ENCODE measurements around the gene STK25. TPM values are rescaled to one million over a fixed set of nuclear protein-coding genes. Genes with fewer than 3 reads are reported as not detected.

Gene STK25
- total RNA-seq (100 to 1,000 TPM in 1 of 10 donors, 10 to 100 TPM in 9; 66.1 to 104 (median 81.9) TPM), polyA plus RNA-seq (100 to 1,000 TPM; 129 to 147 TPM)
- long read RNA-seq, donor 1, full-length matches to known transcripts: 139 of 218 reads
- long read RNA-seq, donor 1, partial matches to known transcripts: 38 of 218 reads
- long read RNA-seq, donor 1, other reads (novel, unspliced or antisense): 41 of 218 reads
- long read RNA-seq, donor 2, full-length matches to known transcripts: 107 of 177 reads
- long read RNA-seq, donor 2, partial matches to known transcripts: 41 of 177 reads
- long read RNA-seq, donor 2, other reads (novel, unspliced or antisense): 29 of 177 reads
- long read RNA-seq, donor 3, full-length matches to known transcripts: 70 of 99 reads
- long read RNA-seq, donor 3, partial matches to known transcripts: 16 of 99 reads
- long read RNA-seq, donor 3, other reads (novel, unspliced or antisense): 13 of 99 reads

DNA sequence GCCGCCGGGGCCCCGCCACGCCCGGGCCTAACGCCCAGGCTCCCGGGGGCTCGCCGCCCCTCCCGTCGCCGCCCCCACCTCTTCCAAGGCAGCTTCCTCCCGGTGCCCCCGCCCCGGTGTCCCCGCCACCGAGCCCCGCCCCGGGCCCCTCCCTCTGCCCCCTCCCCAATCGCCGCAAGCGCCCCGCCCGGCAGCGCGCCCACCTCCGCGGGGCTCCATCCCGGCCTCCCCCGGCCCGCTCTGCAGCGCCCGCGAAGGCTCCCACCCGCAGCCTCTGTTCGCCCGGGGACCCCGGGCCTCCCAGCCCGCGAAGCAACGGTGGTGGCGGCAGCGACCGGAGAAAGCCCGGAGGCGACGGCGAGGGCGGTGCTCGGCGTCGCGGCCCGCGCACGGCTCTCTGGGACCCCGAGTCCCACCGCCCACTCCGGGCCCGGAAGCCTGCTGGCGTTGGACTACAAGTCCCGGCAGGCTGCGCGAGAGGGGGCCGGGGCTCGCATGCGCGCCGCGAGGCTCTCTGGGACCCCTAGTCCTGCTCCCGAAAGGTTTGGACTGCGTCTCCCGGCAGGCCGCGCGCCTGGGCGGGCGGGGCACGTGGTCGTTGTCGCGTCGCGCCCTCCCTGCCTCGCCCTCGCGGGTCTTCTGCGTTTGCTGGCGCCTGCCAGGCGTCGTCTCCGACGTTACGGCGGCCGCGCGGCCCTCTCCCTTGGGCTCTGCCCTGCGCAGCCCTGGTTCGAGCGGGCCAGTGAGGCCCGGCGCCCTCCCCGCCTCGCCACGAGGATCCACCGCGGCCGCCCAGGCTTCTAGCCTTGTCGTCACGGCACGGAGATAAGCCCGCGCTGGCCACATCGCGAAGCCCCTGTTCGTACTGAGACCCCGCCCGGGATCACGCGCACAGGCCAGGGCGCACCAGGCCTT is at the start of gene STK25:
STK25 (minus strand) TSS at position 345 of the 915 bp plus-strand sequence. CDS start 549 bp downstream, outside the sequence.
- Histone ChIP-seq H3K36me3 (peaks cover 0 to 13% (median 0%) of the 10 kb centered on the region in 9 donors), H3K27me3 (no peaks in the 10 kb centered on the region), H3K27ac (peak within 1 kb of the TSS; percentile 75 to 94 (median 88)), H3K4me1 (peaks cover 23 to 44% (median 35%) of the 10 kb centered on the region in 9 donors), H3K4me3 (peak within 1 kb of the TSS; percentile 75 to 98 (median 90)), H3K9me3 (no peaks in the 10 kb centered on the region)
- intact Hi-C loops (cut with DNase I): loop anchor here in 6 of 10 donors (2.0 to 10.0 kb wide), 6 partner anchors 104 to 224 kb away; partner anchors contain the start of genes ATG4B (in 1 of the 6), D2HGDH (in 1 of the 6) and THAP4 (in 1 of the 6)
- peak in 1 of 9 donors; percentile 0 for TF ChIP-seq CTCF (IDR thresholded peaks at IDR 0.05)
- ATAC-seq: peak; percentile 97 to 99 (median 98)
- 1% methylated on average over 90 to 121 of the region's 122 CpGs for WGBS, 2 donors
- peak; percentile 97 to 99 for DNase-seq

- H3K4me3 ChIP-seq: no peak overlapping the region
- intact Hi-C loops (cut with DNase I): no loop called here
- no peak for TF ChIP-seq CTCF (IDR thresholded peaks at IDR 0.05)
- peaks cover 0 to 42% (median 5%) of the 10 kb centered on the region in 7 donors for H3K27me3 ChIP-seq
- peaks cover 10 to 31% (median 20%) of the 10 kb centered on the region in 9 donors for H3K4me1 ChIP-seq
- peaks cover 0 to 22% (median 11%) of the 10 kb centered on the region in 11 donors for H3K9me3 ChIP-seq
- DNase-seq (no peak), ATAC-seq (no peak)
- no peak overlapping the region for H3K27ac ChIP-seq
- H3K36me3 ChIP-seq: no peaks in the 10 kb centered on the region
Measured at GRCh38 chr2:241556746-241557145, 48.4 kb upstream of the STK25 start.

DNA sequence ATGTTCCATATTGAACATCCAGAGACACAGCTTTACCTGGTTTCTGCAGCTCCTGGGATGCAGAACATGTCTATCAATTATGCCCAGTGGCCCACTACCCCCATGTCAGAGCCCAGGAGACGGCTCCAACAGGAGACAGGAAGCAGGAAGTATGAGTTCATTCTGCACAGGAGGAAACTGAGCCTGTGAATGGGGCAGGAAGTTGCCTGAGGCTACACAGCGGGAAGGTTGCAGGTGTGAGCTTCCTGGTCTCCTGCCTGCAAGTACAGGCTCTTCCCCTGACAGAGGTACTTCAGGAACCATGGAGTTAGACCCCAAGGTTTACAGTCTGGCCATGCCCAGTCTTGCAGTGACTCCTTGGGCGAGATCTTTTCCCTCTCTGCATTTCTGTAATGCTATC is 47.3 kb upstream of the STK25 start:
- peaks cover 8 to 26% (median 14%) of the 10 kb centered on the region in 9 donors for H3K4me1 ChIP-seq
- no peaks in the 10 kb centered on the region for H3K36me3 ChIP-seq
- 39 to 54% methylated on average over 3 of the region's 3 CpGs for WGBS, 2 donors
- no peak for TF ChIP-seq CTCF (IDR thresholded peaks at IDR 0.05)
- intact Hi-C loops (cut with DNase I): no loop called here
- H3K27ac ChIP-seq: no peak overlapping the region
- DNase-seq: no peak
- no peak overlapping the region for H3K4me3 ChIP-seq
- H3K9me3 ChIP-seq: peaks cover 0 to 22% (median 11%) of the 10 kb centered on the region in 11 donors
- ATAC-seq: no peak
- peaks cover 0 to 52% (median 5%) of the 10 kb centered on the region in 7 donors for H3K27me3 ChIP-seq
